Non-pigmented ciliary epithelial cell (primary cell): ENCODE data around the gene ECD.
"Not testable (repeated sequence)": the region's sequence is repeated elsewhere in the genome, so short reads cannot be mapped to it uniquely, and the experiment has no call there.

ENCODE experiments used
- DNase-seq: peaks from one replicate; pipeline ENCODE4 v3.0.0-alpha.2; 2010; ENCODE audit warnings: low read depth

ECD gene

DNA sequence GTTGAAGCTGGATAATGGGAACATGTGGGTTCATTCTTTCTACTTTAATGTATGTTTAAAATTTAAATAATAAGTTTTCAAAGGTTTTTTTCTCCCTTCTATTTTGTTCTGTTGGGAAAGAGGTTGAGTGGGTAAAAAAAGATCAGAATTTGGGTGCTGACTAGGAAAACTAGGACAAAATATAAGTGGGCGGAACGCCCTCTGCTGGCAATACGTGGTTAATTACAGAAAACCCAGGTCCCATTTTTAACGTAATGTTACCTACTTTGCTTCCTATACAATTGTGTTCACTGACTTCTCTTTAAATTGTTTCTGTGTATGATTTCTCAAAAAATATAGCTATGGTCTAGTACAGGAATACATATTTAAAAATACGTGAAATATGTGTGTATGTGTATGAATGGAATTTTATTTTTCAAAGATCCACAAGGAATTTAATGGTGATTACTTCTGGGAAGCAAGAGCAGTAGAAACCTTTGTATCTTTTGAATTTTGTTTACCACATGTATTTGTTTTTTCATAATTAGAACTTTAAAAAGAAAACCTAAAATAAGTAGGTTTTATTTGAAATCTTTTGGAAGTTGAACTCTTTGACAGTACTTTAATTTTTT lies 8.7 kb downstream of the ECD start:
- no peak for DNase-seq

DNA sequence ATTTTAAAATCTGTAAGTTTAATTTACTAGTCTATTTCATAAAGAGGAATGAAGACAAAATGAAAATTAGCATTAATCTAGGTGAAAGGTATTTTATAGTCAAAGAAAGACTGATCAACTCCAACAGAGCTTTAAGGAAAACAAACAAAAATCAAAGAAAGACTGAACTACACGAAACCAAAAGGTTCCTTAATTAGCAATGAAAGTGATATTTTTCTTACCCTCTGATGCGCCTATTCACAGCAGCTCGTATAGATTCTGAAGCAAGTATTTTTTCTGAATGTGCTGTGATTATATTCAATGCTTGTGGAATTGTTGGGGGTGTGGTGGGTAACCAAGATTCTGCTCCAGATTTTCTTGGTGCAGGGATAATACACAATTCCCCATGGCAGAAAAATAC lies 11.8 kb downstream of the ECD start:
- DNase-seq = no peak

DNA sequence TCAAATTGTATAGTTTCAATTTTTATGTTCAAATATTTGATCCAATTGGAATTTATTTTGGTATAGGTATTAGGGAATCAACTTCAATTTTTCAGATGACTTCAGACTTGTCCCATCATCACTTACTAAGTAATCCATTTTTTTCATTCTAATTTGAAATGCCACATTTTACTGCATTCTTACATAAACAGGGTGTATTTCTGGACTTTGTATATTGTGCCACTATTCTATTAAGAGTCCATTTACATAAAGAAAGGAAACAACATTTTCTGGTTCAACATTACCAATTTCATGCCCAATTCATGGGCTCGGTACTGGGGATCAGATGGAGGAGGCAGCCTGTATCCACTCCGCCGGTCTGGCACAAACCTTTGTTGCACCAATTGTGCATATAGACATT lies 15.8 kb downstream of the ECD start:
- DNase-seq = no peak

DNA sequence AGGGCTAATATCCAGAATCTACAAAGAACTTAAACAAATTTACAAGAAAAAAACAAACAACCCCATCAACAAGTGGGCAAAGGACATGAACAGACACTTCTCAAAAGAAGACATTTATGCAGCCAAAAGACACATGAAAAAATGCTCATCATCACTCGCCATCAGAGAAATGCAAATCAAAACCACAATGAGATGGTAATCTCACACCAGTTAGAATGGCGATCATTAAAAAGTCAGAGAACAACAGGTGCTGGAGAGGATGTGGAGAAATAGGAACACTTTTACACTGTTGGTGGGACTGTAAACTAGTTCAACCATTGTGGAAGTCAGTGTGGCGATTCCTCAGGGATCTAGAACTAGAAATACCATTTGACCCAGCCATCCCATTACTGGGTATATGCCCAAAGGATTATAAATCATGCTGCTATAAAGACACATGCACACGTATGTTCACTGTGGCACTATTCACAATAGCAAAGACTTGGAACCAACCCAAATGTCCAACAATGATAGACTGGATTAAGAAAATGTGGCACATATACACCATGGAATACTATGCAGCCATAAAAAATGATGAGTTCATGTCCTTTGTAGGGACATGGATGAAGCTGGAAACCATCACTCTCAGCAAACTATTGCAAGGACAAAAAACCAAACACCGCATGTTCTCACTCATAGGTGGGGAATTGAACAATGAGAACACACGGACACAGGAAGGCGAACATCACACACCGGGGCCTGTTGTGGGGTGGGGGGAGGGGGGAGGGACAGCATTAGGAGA lies 17.0 kb downstream of the ECD start:
- not testable (repeated sequence) for DNase-seq

DNA sequence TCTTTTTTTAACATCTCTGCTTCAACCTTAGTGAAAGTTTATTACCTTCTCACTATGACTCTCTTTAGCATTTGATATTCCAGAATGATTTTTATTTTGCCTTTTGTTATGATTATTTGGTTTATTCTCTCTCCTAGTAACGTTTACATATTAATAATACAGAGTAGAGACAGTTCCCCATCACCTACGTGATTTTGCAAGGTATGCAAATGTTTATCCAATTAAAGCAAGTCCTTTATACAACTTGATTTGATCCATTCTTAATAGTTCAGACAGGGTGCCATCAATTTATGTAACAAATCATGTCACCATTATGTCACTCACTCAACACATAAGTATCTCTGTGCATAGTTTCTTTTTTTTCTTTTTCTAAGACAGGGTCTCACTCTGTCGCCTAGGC lies 26.2 kb downstream of the ECD start:
- DNase-seq = no peak

DNA sequence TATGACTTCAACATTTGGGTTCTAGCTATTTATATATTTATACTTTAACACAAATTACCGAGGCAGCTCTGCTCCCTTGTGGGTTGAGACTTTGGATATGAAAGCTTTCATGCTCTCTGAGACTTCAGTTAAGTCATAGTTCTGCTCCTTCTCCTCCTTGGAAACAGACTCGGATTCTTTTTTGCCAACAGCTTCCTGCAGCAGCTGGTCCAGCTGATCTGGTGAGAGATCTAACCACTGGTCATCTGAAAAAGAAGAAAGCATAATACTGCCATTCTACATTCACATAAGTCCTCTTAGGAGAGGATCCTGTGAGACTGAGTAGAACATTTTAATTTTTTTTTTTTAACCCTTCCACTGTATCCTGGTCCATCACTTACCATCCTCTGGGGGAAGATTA lies 28.6 kb downstream of the ECD start:
- DNase-seq = no peak

DNA sequence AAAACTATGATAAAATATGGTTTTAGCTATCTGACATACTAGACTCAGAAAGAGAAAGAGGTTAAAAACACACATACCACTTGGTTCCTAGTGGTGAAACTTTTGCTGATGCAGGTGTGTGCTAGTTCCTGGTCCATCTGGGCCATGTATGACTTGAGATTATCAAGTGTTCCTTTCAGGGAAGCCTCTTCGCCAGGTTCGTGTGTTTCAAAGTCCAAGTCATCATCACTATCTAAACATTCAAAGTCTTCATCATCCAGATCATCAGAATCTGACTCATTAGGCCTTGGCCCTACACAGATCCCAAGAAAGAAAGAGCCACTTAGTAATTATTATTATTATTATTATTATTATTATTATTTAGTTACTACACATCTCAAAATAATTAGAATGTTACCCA lies 31.2 kb downstream of the ECD start:
- no peak for DNase-seq

DNA sequence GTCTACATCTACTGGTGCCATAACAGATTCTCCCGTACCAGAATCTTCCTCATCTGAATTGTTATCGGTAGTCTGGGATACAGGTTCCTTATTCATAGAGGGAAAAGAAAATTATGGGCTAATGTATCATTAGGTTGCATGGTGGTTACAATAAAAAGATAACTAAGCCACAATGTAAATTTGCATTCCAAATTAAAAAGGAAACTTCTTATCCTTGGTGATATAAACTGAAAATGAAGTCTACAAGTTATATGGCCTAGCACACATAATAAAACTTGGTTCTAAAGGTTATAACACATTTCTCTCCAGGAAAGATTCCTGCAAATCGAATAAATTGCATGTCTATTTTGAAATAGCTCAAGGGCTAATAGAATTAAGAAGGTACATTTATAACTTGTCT lies 33.1 kb downstream of the ECD start:
- DNase-seq = no peak

DNA sequence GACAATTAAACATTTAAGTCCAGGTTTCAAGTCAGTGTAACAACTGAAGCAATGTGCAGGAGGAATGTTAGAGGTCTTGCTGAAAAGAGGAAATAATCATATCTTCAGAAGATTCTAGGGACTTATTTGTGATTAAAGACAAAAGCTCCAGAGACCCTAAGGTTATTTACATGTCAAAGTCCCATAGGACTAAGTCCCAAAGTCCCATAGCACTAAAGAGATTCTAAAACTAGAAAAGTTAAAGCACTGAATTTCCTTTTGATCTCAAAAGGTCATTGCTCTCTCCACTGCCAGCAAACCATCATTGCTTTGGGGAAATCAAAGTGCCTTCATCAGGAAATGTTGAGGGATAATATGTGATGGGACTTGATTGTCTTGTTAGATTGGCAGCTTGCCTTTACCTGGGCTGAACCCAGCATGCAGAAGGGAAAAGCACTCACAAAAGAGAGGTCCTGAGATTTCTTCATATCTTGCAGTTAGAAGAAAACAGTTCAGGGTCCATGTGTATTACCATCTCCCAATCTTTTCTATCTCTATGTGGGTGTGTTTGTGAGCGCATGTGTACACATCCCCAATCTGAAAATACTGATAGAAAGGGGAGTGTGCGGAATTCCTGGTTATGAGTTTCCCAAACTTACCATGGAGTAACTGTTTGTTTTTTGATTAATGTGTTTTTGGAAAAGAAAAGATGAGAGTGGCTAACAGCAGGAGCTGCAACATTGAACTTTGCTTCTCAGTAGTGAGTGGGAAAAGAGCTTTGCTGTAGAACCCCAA lies 35.7 kb downstream of the ECD start:
- no peak for DNase-seq

DNA sequence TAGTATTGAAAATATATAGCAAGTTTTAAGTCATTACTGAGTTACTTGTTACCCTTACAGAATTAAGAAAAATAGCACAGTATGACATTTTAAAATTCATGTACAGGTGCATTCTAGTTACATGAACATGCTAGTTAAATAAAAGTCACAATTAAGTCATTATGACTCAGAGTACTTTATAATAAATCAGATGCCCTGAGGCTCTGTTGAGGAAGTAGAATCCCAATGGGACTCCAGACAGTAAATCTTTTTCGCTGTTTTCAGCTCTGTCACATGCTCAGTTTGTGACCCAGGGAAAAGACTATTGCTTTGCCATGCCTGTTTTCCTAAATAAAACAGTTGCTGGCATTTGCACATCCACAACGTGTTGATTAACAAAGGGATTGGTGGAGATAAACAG lies 36.5 kb downstream of the ECD start:
- DNase-seq = no peak

DNA sequence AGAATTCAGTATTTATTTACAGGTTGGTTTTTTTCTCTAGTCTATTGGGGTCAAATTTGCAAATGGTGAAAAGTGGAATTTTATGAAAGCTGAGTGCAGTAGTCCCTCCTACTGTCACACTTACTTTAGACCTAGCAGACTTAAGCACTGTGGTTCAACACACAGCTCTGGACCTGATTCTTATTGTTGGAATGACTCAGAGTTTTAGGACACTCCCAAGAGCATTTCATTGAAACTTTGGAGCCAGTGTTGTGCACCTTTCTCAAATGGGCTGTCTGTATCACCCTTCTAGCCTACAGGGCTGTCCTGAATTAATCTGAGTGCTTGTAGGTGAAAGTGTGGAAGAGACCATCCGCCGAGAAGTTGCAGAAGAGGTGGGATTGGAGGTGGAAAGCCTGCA lies 41.5 kb downstream of the ECD start:
- no peak for DNase-seq

DNA sequence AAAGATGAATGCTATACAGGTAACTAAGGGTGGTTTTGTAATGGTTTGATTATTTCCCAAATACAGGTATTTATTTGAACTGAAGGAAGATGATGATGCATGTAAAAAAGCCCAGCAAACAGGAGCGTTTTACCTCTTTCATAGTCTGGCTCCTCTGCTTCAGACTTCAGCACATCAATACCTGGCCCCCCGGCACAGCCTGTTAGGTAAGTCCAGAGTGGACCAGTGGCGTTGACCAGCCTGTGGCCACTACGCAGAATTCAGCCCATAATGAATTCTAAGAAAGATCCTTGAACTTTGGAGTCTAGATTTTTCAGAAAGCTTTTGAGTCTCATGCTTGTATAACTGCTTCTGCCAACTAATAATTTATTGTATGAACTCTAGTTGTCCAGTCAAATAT lies 47.9 kb downstream of the ECD start:
- DNase-seq = no peak

DNA sequence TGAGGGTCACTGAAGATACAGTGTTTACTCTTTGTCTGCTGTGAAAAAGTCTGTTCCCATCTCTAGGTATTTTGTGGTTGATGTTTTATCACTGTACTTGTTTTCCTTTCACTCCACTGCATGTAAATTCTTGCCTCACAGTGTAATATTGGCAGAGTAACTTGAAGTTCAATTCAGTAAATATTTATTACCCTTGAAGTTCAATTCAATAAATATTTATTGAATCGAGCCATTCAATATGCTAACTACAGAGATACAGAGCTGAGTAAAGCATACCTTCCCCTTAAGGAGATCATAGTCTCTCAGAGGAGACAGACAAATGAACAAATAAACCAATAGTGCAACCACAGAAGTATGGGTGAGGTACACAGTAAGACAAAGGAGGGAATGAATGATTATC lies 48.4 kb downstream of the ECD start:
- DNase-seq = no peak

DNA sequence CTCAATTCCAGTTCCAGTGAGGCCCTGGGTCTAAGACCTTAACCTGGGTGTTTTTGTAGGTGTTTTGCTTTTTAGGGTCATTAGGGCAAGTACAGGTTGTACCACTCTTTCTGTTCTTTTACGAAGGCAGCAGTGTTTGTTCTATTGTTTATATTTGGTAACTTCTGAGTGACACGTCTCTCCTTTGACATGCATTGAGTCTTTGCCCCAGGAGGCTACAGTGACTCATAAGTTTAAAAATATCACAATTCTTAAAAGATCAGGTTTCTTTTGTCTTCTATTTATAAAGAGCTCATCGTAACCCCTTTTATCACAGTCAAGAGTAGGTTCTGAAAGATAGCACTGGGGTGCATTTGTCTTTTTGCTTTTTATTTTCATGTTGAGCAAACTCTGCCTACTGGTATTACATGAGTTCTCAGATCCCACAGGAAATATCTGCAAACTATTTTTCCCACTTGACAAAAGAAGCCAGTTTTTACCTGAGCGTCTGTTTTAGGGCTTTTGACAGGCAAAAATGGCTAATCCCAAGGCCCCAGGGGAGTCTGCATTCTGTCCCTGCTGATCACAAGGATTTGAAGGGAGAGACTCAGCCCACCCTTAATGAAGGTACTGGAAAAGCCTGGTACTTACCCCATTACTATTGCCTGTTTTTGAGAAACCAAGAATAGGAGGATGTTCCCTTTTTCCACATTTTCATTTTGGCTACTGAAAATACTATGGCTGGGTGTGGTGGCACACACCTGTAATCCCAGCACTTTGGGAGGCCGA lies 49.6 kb downstream of the ECD start:
- DNase-seq = no peak

DNA sequence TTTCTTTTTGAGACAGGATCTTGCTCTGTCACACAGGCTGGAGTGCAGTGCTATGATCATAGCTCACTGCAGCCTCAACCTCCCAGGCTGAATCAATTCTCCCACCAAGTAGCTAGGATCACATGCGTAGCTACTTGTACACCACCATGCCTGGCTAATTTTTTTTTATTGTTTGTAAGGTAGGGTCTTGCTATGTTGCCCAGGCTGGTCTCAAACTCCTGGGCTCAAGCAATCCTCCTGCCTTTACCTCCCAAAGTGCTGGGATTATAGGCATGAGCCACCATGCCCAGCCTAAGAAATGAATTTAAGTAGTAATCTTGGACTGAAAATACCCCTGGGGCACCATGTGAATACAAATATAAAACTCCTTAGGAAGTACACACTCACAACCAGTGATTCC lies 51.8 kb downstream of the ECD start:
- DNase-seq = no peak

DNA sequence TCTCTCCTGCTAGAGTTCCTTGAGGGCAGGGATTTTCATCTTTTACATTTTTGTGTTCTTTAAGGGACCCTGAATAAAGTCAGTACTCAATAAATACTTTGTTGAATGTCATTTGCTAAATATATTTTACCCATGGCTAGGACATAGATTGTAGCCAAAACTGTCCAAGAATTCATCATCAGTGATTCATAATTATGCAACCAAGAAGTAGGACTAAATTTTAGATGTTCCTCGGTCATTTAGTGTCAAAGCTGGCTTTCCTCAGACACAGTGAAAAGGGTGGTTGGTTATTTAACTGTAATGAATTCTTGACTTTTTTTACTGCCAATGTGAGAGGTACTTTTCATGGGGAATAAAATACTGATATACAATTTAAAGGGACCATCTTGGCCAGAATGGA lies 54.3 kb downstream of the ECD start:
- no peak for DNase-seq

DNA sequence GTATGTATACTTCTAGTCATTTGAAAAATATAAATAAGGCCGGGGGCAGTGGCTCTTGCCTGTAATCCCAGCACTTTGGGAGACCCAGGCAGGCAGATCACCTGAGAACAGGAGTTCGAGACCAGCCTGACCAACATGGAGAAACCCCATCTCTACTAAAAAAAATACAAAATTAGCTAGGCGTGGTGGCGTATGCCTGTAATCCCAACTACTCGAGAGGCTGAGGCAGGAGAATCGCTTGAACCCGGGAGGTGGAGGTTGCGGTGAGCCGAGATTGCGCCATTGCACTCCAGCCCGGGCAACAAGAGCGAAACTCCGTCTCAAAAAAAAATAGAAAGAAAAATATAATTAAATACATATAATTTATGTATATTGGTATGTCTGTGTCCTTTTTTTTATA lies 55.8 kb downstream of the ECD start:
- not testable (repeated sequence) for DNase-seq

DNA sequence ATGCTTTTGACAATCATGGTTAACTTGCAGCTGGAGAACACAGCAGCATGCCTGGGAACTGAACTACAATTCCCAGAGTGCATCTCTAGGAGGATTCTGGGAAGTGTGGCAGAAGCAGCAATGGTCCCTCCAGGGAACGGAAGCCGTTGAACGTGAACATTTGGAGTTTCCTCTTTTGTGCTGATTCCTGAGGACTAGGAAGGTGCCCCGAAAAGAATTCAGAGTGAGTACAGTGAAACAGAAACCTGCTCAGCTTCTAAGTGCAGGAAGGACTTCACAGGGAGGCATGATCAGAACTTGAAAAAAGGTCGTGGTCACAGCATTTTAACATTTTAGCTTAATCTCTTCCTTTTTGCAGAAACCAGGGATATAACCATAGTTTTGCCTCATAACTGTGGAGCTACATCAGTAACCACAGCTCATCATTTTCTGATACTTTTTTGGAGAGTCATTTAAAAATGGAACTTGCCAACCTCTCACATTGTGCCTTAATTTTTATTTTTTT lies 57.4 kb downstream of the ECD start, which contains the start of gene NUDT13:
Gene NUDT13 (plus strand): TSS at position 111 of the 505 bp plus-strand sequence. CDS start 3,911 bp downstream, outside the sequence.
- DNase-seq = no peak

DNA sequence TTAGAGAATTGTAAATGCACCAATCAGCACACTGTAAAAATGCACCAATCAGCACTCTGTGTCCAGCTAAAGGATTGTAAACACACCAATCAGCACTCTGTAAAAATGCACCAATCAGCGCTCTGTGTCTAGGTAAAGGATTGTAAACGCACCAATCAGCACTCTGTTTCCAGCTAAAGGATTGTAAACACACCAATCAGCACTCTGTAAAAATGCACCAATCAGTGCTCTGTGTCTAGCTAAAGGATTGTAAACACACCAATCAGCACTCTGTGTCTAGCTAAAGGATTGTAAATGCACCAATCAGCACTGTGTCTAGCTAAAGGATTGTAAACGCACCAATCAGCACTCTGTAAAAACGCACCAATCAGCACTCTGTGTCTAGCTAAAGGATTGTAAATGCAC lies 58.6 kb downstream of the ECD start:
- not testable (repeated sequence) for DNase-seq

DNA sequence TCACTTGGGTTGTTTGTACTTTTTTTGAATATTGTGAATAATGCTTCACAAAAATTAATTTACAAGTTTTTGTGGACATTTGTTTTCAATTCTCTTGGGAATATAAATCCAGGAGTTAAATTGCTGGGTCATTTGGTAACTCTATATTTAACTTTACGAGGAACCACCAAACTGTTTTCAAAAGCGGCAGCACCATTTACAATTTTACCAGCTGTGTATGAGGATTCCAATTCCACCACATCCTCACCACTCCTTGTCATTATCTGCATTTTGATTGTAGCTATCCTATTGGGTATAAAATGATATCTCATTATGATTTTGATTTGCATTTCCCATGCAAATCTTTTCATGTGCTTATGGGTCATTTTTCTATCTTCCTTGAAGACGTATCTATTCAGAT lies 61.5 kb downstream of the ECD start:
- no peak for DNase-seq

DNA sequence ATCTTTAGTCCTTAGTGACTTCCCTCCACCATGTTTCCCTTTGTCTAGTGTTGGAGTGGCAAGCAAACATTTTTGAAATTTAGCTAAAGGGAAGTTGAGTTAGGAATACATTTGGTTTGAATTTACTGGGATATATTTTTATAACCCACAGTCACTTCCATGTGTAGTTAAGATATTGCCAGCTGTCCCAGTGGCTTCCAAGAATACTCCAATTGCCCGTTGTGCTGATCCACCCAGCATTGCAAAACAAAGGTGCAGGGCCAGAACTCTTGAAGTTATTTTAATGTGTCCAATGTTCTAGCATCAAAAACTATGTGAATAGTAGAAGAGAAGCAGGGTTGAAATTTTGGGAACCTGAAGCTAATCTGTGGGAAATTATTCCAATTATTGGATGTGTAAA lies 68.7 kb downstream of the ECD start:
- no peak for DNase-seq

DNA sequence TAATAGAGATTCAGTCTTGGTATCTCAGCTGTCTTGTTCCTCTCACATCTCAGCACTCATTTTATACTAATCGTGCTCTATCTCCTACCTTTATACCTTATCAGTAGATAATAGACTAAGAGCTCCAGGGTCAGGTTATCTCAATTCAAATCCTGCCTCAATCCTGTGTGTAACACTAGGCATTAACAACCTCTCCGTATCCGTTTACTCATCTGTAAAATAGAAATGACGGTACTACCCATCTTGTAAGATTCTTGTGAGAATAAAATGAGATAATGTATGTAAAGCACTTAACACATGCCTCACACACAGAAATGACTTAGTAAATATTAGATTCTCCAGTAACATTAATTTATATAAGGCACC lies 70.5 kb downstream of the ECD start:
- no peak for DNase-seq
